Measurements from ENCODE around the gene HCFC1. TPM values are rescaled to one million over a fixed set of nuclear protein-coding genes. Genes with fewer than 3 reads are reported as not detected.
A peak's percentile ranks its signal among the peaks of the same experiment; 100 is the strongest.

Gene HCFC1
- total RNA-seq, 2 experiments from 2014 or later, result 90.4 to 93.0 TPM

- CTCF ChIA-PET, result interaction anchor here (0.5 to 1.3 kb wide), 4 partner anchors 11 to 42 kb away, joined by 3 to 4 read pairs (median 4); no protein-coding TSS in a partner anchor
- H3K4me1 Mint-ChIP-seq (ENCODE audit: low read depth), result peaks cover 35% of the 10 kb centered on the region
- H3K27me3 Mint-ChIP-seq, result no peaks in the 10 kb centered on the region
These were observed 1.1 kb downstream of the HCFC1 start for GRCh38 chrX:153970357-153971123.

GRCh38 chrX:153969904-153970356 lies 1.7 kb downstream of the HCFC1 start:
- peaks cover 19% of the 10 kb centered on the region for H3K36me3 Mint-ChIP-seq
- DNase-seq, result no peak
- H3K27me3 Mint-ChIP-seq, result no peaks in the 10 kb centered on the region
- H3K9me3 Mint-ChIP-seq, result no peaks in the 10 kb centered on the region
- intact Hi-C loops (cut with micrococcal nuclease), result loop anchor here (5.0 to 10.0 kb wide), 3 partner anchors 52 to 405 kb away; partner anchors contain the start of genes EMD, FLNA and MECP2
- CTCF ChIA-PET, result interaction anchor here (1.3 to 3.5 kb wide), 2 partner anchors 12 to 47 kb away, joined by 4 to 11 read pairs; no protein-coding TSS in a partner anchor
- peaks cover 37% of the 10 kb centered on the region for H3K4me1 Mint-ChIP-seq (ENCODE audit: low read depth)
- H3K4me3 Mint-ChIP-seq, result peak overlapping the region; percentile 100
- peak overlapping the region; percentile 90 for H3K27ac Mint-ChIP-seq
- POLR2A ChIA-PET, result interaction anchor here (2.3 to 8.7 kb wide), 3 partner anchors 12 to 44 kb away, joined by 6 to 68 read pairs (median 40); partner anchors contain the start of gene ARHGAP4

More at GRCh38 chrX:153970357-153971123, 1.1 kb downstream of the HCFC1 start:
- POLR2A ChIA-PET, result interaction anchor here (0.8 to 8.7 kb wide), 7 partner anchors 11 to 398 kb away, joined by 3 to 68 read pairs (median 5); partner anchors contain the start of genes ARHGAP4 and MECP2
- H3K27ac Mint-ChIP-seq, result peak overlapping the region; percentile 100
- DNase-seq, result peak; percentile 50
- H3K36me3 Mint-ChIP-seq, result peaks cover 19% of the 10 kb centered on the region
- intact Hi-C loops (cut with micrococcal nuclease), result loop anchor here (1.0 to 10.0 kb wide), 3 partner anchors 124 to 404 kb away; partner anchors contain the start of genes ABCD1, BCAP31, EMD and FLNA
- H3K4me3 Mint-ChIP-seq, result peak overlapping the region; percentile 100
- no peaks in the 10 kb centered on the region for H3K9me3 Mint-ChIP-seq

GRCh38 chrX:153969125-153969903 lies 2.3 kb downstream of the HCFC1 start:
- H3K4me3 Mint-ChIP-seq, result peak overlapping the region; percentile 100
- H3K27me3 Mint-ChIP-seq, result no peaks in the 10 kb centered on the region
- H3K4me1 Mint-ChIP-seq (ENCODE audit: low read depth), result peaks cover 31% of the 10 kb centered on the region
- no peaks in the 10 kb centered on the region for H3K9me3 Mint-ChIP-seq
- DNase-seq, result no peak
- intact Hi-C loops (cut with micrococcal nuclease), result loop anchor here (5.0 kb wide), 1 partner anchor 53 kb away; no protein-coding TSS in a partner anchor
- peaks cover 19% of the 10 kb centered on the region for H3K36me3 Mint-ChIP-seq
- ChIA-PET POLR2A (interaction anchor here (0.8 to 8.7 kb wide), 4 partner anchors 12 to 44 kb away, joined by 3 to 68 read pairs (median 23); partner anchors contain the start of gene ARHGAP4), CTCF (interaction anchor here (0.6 to 3.5 kb wide), 5 partner anchors 13 to 61 kb away, joined by 3 to 11 read pairs (median 5); no protein-coding TSS in a partner anchor)
- H3K27ac Mint-ChIP-seq, result peak overlapping the region; percentile 90

GRCh38 chrX:153968754-153969124 lies 2.9 kb downstream of the HCFC1 start:
- ChIA-PET POLR2A (interaction anchor here (0.8 to 8.7 kb wide), 3 partner anchors 13 to 43 kb away, joined by 3 to 68 read pairs (median 40); partner anchors contain the start of gene ARHGAP4), CTCF (interaction anchor here (0.9 to 3.5 kb wide), 4 partner anchors 22 to 567 kb away, joined by 3 to 11 read pairs (median 6); no protein-coding TSS in a partner anchor)
- DNase-seq, result peak; percentile 65
- Mint-ChIP-seq H3K27ac (peak overlapping the region; percentile 90), H3K9me3 (no peaks in the 10 kb centered on the region), H3K4me1 (ENCODE audit: low read depth) (peaks cover 25% of the 10 kb centered on the region), H3K36me3 (peaks cover 19% of the 10 kb centered on the region), H3K27me3 (no peaks in the 10 kb centered on the region), H3K4me3 (peak overlapping the region; percentile 100)
- intact Hi-C loops (cut with micrococcal nuclease), result loop anchor here (5.0 kb wide), 1 partner anchor 54 kb away; no protein-coding TSS in a partner anchor

- H3K4me1 Mint-ChIP-seq (ENCODE audit: low read depth), result peaks cover 25% of the 10 kb centered on the region
- no peak for DNase-seq
- ChIA-PET CTCF (interaction anchor here (0.9 to 3.5 kb wide), 7 partner anchors 21 to 567 kb away, joined by 3 to 31 read pairs (median 5); partner anchors contain the start of gene PLXNB3), POLR2A (interaction anchor here (0.8 to 8.7 kb wide), 7 partner anchors 13 to 50 kb away, joined by 3 to 68 read pairs (median 3); partner anchors contain the start of gene ARHGAP4)
- intact Hi-C loops (cut with micrococcal nuclease), result loop anchor here (5.0 kb wide), 1 partner anchor 54 kb away; no protein-coding TSS in a partner anchor
- peak overlapping the region; percentile 90 for H3K27ac Mint-ChIP-seq
- no peaks in the 10 kb centered on the region for H3K9me3 Mint-ChIP-seq
- H3K27me3 Mint-ChIP-seq, result no peaks in the 10 kb centered on the region
- peaks cover 19% of the 10 kb centered on the region for H3K36me3 Mint-ChIP-seq
- peak overlapping the region; percentile 100 for H3K4me3 Mint-ChIP-seq
These were observed 3.4 kb downstream of the HCFC1 start for GRCh38 chrX:153968255-153968654.

- Mint-ChIP-seq H3K27me3 (no peaks in the 10 kb centered on the region), H3K4me3 (peak overlapping the region; percentile 100), H3K27ac (peak overlapping the region; percentile 90), H3K4me1 (ENCODE audit: low read depth) (peaks cover 25% of the 10 kb centered on the region), H3K36me3 (peaks cover 21% of the 10 kb centered on the region), H3K9me3 (no peaks in the 10 kb centered on the region)
- POLR2A ChIA-PET, result interaction anchor here (0.8 to 8.7 kb wide), 11 partner anchors 14 to 432 kb away, joined by 3 to 68 read pairs (median 3); partner anchors contain the start of gene ARHGAP4
- CTCF ChIA-PET, result interaction anchor here (0.7 to 3.5 kb wide), 11 partner anchors 17 to 568 kb away, joined by 3 to 31 read pairs (median 4); partner anchors contain the start of gene PLXNB3
- intact Hi-C loops (cut with micrococcal nuclease), result loop anchor here (2.0 to 5.0 kb wide), 2 partner anchors 21 to 55 kb away; no protein-coding TSS in a partner anchor
- DNase-seq, result peak; percentile 64
These were observed 3.9 kb downstream of the HCFC1 start for GRCh38 chrX:153967536-153968224.

- DNase-seq, result peak; percentile 78
- no peaks in the 10 kb centered on the region for H3K9me3 Mint-ChIP-seq
- CTCF ChIA-PET, result interaction anchor here (0.7 to 3.5 kb wide), 10 partner anchors 15 to 207 kb away, joined by 3 to 31 read pairs (median 4); no protein-coding TSS in a partner anchor
- peaks cover 26% of the 10 kb centered on the region for H3K36me3 Mint-ChIP-seq
- H3K27ac Mint-ChIP-seq, result peak overlapping the region; percentile 90
- no peaks in the 10 kb centered on the region for H3K27me3 Mint-ChIP-seq
- intact Hi-C loops (cut with micrococcal nuclease), result loop anchor here (2.0 to 5.0 kb wide), 2 partner anchors 20 to 55 kb away; no protein-coding TSS in a partner anchor
- peaks cover 25% of the 10 kb centered on the region for H3K4me1 Mint-ChIP-seq (ENCODE audit: low read depth)
- peak overlapping the region; percentile 100 for H3K4me3 Mint-ChIP-seq
- POLR2A ChIA-PET, result interaction anchor here (0.8 to 8.7 kb wide), 12 partner anchors 9 to 432 kb away, joined by 3 to 68 read pairs (median 3); partner anchors contain the start of gene ARHGAP4
These were observed 4.6 kb downstream of the HCFC1 start for GRCh38 chrX:153966841-153967535.

- intact Hi-C loops (cut with micrococcal nuclease), result loop anchor here (2.0 to 5.0 kb wide), 2 partner anchors 19 to 56 kb away; no protein-coding TSS in a partner anchor
- CTCF ChIA-PET, result interaction anchor here (1.0 to 3.5 kb wide), 5 partner anchors 14 to 206 kb away, joined by 3 to 31 read pairs (median 4); no protein-coding TSS in a partner anchor
- Mint-ChIP-seq H3K9me3 (no peaks in the 10 kb centered on the region), H3K36me3 (peaks cover 25% of the 10 kb centered on the region), H3K4me3 (peak overlapping the region; percentile 100), H3K4me1 (ENCODE audit: low read depth) (peaks cover 25% of the 10 kb centered on the region), H3K27me3 (no peaks in the 10 kb centered on the region), H3K27ac (peak overlapping the region; percentile 90)
- no peak for DNase-seq
- POLR2A ChIA-PET, result interaction anchor here (1.1 to 8.7 kb wide), 4 partner anchors 8 to 433 kb away, joined by 3 to 68 read pairs (median 4); partner anchors contain the start of gene ARHGAP4
These were observed 5.3 kb downstream of the HCFC1 start for GRCh38 chrX:153966283-153966688.

GRCh38 chrX:153965406-153965805 lies 6.2 kb downstream of the HCFC1 start:
- DNase-seq, result no peak
- Mint-ChIP-seq H3K27ac (peak overlapping the region; percentile 60), H3K36me3 (peaks cover 23% of the 10 kb centered on the region), H3K4me3 (no peak overlapping the region), H3K9me3 (no peaks in the 10 kb centered on the region), H3K4me1 (ENCODE audit: low read depth) (peaks cover 25% of the 10 kb centered on the region), H3K27me3 (no peaks in the 10 kb centered on the region)
- ChIA-PET POLR2A (interaction anchor here (8.7 kb wide), 1 partner anchor 40 kb away, joined by 68 read pairs; the partner anchor contains the start of gene ARHGAP4), CTCF (no interaction called here)
- intact Hi-C loops (cut with micrococcal nuclease), result loop anchor here (5.0 kb wide), 1 partner anchor 57 kb away; no protein-coding TSS in a partner anchor

- H3K36me3 Mint-ChIP-seq, result peaks cover 18% of the 10 kb centered on the region
- peaks cover 25% of the 10 kb centered on the region for H3K4me1 Mint-ChIP-seq (ENCODE audit: low read depth)
- ChIA-PET POLR2A (no interaction called here), CTCF (interaction anchor here (3.6 kb wide), 1 partner anchor 17 kb away, joined by 12 read pairs; no protein-coding TSS in a partner anchor)
- H3K27me3 Mint-ChIP-seq, result no peaks in the 10 kb centered on the region
- H3K4me3 Mint-ChIP-seq, result no peak overlapping the region
- no peak for DNase-seq
- intact Hi-C loops (cut with micrococcal nuclease), result no loop called here
- no peak overlapping the region for H3K27ac Mint-ChIP-seq
- no peaks in the 10 kb centered on the region for H3K9me3 Mint-ChIP-seq
These were observed 7.5 kb downstream of the HCFC1 start for GRCh38 chrX:153964105-153964504.

Measured in activated CD4-positive, alpha-beta memory T cell treated with anti-CD3 and anti-CD28 coated beads for 36 hours (primary cell).